ENCODE data around the gene YY1.
"Not testable (repeated sequence)": the region's sequence is repeated elsewhere in the genome, so short reads cannot be mapped to it uniquely, and the experiment has no call there.

Gene YY1

DNA sequence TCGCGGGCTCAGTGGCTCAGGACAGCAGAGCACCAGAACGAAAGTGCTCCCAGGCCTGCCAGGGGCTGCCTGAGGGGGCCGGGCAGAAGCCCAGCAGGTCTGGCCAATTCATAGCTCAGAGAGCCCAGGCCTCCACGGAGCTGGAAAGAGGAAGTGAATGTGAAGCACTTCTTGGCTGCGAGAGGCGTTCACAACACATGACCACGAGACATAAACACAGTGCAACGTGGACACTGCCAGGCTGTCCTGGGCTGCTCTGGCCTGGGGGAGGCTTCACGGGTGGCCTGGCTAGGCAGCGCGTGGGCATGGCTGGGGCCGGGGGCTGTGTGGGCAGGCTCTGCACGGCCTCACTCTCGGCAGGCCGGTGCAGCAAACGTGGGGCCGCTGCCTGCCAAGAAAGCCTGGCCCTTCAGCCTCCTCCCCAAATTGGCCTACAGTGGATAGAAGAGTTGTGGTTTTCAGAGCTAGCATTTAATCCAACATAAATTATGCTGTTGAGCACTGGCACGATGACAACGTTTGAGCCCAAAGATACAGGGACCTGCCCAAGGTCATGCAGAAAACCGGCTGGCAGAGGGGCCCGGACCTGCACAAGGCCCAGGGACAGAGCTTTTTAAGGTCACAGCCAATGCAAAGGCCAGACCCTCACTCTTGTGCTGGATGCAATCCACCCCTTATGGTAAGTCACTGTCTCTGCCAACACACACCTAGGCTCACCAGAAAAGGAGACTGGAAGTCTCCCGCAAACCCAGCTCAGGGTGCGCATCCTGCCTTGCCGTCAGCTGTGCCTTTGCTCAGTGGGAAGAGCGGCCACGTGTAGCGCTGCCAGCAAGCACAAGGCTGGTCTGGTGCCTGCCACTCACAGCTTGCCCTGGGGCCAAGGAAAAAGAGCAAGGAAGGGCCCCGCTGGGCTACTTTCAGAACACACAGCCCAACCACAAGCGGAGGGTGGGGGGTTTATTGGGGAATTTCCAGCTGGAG is 58.7 kb downstream of the YY1 start:
- no peak for DNase-seq

DNA sequence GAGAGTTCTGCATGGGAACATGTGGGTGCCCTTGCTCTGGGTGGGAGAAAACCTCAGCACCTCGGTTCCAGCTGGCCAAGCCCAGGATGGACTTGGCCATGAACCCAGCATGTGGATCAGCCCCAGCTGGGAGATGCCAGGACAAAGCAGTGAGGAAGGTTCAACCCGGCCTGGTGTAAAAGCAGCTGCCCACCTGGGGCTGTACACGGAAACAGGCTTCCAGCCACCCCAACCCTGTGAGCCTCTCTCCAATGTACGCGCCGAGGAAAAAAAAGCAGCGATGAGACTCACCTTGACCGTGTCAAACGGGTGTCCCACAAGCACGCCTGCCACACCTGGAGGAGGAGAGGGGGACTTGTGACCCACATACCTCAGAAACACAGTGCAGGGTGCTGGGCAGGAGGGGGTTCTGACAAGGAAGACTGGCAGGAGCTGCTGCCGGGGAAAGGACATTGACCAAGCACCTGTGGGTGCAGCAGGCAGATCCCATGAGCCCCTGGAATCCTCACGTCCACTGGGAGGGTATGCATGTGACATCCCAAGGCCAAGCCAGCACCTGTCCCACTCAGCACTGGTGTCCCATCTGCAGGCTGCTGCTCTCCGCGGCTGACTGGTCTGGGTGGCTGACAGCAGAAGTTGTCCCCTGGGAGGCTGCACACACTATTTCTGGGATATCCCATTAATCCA is 59.8 kb downstream of the YY1 start:
- no peak for DNase-seq

DNA sequence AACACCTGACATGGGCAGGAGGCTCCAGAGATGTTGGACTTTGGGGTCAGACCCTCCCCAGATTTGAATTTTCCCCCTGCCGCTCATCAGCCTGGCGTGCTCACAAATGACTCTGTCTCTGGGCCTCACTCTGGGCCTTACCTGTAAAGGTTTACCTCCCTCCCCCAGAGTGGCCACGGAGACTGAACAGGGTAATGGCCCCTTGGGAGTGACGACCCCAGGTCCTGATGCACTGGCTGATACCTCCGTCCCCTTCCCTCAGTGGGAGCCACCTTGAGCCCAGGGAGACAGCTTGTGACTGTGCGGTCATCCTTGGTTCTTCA is 60.3 kb downstream of the YY1 start:
- DNase-seq = no peak

DNA sequence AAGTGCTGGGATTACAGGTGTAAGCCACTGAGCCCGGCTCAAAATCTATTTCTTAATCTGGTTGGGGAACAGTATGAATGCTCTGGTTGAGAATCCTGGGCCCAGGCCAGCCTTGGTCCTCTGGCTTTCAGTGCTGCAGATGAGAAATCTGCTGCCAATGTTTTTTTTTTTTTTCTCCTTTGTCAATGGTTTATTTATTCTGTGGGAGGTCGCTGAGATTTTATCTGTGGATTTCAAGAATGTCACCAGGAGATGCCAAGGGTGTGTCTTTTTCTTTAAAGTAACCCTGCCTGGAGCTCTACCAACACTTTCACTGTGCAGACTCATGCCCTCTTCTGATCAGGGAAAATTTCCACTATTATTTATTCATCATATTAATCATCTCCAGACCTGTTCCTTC is 63.7 kb downstream of the YY1 start:
- no peak for DNase-seq

DNA sequence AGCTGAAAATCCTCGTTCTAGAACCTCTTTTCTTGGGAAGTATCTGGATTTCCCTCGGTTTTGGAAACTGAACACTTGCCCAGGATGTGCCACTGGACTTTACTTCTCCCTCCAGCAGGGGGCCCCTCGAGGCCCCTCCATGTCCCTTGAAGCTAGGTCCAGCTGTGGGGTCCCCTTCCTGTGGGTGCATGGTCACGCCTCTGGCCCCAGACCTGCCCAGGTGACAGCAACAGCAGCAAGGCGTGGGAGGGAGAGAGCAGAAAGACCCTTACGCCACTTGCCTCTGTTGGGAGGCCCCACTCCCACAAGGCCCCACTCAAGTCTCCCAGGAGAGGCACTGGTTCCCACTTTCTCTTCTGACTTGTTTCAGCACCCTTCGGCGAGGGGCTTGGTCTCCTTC is 64.2 kb downstream of the YY1 start:
- no peak for DNase-seq

DNA sequence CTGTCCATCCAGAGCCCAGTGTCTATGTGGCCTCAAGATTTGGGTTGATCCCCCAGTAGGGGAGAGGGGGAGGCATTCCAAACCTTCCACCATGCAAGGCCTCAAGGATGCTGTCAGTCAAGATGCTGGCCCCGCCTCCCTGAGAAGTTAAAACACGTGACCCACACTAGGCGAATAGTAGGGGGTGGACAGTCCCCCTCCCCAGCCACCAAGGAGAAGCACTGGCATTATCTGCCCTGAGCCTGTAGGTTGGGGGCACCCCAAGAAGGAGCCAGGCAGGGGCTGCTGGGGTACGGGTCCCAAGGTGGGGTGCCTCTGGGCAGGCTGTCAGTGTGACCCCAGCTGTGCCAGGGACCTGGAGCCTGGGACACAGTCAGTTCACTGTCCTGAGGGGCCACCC is 65.0 kb downstream of the YY1 start:
- DNase-seq = no peak

DNA sequence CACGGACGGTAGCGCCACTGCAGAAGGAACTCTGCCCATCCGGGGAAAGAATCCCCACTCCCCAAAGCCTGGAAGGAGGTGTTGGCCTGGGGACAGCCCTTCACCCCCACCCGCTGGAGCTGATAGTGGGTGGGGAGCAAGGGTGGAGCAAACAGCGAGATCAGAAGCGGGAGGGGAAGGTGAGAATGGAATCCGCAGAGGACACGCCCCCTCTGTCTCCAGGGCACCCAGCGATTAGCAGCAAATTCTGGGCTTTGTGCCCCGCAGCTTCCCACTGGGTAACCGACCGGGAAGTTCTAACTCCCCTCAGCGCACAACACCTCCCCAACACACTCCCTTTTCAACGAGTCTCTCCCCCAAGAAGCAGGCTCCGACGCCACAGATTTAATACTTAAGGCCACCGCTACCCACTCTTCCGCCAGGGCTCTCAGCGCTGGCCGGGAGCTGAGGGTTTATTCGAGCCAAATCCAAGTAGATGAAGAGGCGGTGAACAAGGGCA is 65.9 kb downstream of the YY1 start:
- no peak for DNase-seq

DNA sequence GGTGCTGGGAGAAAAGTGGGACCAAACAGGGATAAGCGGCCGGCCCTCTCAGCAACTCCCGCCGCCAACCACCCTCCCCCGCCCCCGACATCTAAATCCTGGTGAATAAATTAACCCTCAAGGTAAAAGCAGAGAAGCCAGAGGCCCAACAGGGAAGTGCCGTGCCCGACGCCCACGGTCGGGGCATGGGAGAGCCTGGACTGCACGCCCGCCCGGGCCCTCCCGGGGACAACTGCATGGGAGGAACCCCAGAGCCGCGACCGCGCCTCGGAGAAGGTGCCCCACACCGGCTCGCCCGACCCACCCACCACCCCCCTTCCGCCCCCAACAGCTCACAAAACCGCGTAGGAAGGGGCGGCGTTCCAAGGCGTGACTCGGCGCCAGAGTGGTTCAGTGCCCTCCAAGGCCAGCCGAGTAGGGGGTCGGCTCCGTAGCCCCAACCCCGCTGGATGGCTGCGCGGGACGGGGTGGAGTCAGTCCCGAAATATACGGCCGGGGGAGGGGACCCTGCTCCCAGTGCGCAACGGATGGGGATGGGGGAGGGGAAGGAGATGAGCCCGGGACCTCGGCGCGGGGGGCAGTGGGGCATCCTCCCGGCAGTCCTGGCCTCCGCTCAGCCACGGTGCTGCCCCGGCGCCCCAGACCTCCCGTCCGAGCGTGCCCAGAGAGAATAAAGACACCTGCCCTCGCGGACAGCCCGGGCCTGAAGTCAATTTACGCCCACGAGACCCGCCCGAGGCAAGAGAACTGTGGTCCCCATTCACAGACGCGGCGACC is 66.6 kb downstream of the YY1 start:
- peak; percentile 29 for DNase-seq

DNA sequence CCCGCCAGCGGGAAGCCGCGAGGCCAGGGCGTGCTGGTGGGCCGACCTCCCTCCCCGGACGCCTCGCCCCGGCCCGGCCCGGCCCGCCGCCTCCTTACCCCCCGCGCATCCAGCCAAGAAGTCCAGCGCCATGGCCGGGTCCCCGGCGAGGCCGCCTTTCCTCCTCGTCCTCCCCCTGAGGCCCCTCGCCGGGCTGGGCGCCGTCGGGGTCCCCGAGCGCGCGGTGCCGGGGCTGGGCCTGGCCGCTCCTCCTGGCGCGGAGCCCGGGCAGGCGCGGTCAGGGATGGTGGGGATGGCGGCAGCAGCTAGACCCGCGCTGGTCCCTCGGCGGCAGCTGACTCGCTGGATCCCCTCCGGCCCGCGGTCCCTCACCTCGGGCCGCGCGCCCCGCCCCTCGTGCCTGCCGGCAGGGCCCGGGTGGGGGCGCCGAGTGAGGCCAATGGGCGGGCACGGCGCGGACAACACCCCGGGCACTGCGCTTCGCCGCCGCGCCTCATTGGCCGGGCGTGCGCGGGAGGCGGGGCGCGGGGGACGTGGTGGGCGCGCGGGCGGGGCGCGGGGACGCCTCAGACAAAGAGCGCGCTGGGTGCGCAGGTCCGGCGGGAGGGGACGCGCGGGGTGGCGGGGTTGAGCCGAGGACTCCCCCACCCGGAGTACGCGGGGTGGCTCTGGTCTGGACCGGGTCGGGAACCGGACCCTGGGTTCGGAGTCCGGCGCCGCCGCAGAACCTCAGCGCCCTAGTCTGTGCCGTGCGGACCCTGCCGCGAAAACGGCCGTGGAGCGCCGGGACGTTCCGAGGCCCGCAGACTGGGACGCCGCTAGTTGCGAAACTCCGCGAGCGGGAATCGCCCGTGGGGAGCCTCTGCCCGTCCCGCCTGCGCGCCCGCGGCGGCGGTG is 67.4 kb downstream of the YY1 start, which contains the start of gene SLC25A29:
Gene SLC25A29 (minus strand): TSS at position 344 of the 897 bp plus-strand sequence. CDS start 212 bp downstream, at position 132.
- DNase-seq = peak; percentile 45

DNA sequence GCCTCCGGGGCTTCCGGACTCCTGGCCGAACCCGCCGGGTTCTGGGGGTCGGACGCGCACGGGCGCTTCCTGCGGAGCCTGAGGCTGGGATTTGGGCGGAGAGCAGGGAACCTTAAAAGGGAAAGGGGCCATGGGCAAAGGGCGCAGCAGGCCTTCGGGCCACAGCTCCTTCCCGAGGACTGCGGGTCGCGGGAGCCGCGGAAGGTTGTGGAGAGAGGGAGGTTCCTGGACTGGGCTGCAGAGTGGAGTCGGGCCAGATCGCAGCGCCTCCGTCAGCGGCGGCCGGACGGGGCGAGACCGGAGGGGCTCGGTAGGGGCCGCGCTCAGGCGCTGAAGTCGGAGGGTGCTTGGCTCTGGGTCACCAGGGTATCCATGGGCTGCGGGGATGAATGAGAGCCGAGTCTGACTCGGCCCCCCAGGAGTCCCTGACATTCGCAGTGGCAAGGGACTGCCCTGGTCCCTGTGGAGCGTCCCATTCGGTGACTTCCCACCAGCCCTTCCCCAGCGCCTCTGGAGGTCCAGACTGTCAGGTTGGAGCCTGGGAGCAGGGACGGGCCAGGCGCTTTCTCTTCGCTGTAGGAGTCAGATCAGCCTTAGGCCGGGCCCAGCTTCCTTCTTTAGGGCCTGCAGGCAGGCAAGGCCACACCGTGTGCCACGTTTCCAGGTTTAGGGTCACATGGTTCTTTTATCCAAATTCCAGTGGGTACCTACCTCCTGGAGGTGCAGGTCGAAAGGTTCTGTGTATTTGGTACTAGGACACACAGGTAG is 68.2 kb downstream of the YY1 start:
- DNase-seq = no peak

DNA sequence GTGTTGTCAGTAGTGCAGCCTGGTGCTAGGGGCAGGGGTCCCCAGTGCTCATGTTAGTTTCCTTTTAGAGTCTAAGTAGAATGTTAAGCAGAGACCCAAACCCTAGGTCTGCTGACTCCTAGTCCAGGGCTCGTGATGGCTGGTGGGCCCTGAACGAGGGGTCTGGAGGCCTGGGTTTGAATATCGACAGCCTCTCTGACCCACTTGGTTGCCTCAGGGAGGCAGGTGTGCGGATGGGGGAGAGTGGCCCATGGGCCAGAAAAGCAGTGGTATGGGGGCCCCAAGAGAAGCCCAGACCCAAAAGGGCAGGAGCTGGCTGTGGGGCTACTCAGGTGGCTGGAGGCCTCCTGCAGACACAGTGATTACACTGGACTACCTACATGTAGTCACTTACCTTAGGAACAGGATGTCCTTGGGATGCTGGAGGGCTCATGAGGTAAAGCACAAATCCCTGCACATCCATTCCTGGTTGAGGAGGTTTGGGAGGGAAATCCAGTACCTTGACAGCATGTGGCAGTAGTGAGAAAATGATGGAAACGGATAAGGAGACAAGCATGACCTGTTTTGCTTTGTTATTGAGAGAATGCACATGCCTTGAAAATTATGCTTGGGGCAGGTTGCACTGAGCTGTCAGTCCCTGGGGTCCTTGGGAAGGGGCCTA is 69.0 kb downstream of the YY1 start:
- no peak for DNase-seq

DNA sequence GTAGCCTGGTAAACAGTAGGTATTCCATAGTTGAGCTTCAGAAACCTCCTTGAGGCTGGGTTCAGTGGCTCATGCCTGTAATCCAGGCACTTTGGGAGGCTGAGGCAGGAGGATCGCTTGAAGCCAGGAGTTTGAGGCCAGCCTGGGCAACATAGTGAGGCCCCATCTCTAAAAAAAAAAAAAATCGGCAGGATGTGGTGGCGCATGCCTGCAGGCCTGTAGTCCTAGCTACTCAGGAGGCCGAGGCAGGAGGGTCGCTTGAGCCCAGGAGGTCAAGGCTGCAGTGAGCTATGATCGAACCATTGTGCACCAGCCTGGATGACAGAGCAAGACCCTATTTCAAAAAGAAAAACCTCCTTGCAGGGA is 69.5 kb downstream of the YY1 start:
- not testable (repeated sequence) for DNase-seq

DNA sequence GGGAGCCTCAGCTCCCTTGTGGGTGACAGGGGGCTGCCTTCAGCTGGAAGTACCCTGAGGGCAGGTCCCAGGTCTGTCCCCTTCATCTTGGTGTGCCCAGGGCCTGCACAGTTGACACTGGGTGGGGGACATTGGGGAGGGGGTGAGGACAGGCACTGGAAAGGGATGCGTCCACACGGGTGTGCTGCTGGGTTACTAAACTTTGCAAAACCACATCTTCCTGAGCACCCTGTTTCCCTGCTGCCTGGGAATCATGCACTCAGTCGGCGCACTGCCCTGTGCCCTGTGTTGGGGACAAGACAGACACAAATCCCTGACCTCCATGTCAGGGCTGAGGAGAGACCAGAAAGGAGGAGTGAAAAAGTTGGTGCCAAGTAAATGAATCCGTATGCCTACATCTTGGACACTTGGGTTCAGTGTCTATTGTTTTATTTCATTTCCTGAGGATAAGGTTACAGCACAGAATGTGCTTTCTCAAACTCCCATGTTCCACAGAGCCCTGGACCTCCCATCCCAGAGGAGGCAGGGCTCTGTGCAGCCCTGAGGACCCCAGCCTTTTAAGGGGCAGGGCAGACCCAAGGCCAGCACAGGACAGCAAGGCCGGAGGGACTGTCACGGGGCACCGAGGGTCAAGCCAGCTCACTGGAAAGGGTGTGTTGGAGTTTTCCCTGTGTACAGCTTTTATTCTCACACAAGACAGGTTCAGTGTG is 70.2 kb downstream of the YY1 start:
- DNase-seq = no peak

DNA sequence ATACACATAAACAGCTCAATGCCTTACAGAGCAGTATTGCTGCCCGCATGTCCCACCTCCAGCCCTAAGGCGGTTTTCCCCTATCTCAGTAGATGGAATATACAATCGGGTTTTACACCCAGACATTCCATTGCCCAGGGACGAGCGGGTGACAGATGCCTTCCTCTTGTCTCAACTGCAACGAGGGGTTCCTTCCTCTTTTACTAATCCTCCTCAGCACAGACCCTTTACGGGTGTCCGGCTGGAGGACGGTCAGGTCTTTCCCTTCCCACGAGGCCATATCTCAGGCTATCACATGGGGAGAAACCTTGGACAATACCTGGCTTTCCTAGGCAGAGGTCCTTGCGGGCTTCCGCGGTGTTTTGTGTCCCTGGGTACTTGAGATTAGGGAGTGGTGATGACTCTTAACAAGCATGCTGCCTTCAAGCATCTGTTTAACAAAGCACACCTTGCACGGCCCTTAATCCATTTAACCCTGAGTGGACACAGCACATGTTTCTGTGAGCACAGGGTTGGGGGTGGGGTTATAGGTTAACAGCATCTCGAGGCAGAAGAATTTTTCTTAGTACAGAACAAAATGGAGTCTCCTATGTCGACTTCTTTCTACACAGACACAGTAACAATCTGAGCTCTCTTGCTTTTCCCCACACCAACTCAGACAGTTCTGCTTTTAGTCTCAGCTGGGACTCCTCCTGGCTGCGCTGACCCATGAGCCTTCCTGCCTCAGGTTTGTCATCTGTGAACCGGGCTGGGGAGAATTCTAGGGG is 73.3 kb downstream of the YY1 start:
- DNase-seq = not testable (repeated sequence)

DNA sequence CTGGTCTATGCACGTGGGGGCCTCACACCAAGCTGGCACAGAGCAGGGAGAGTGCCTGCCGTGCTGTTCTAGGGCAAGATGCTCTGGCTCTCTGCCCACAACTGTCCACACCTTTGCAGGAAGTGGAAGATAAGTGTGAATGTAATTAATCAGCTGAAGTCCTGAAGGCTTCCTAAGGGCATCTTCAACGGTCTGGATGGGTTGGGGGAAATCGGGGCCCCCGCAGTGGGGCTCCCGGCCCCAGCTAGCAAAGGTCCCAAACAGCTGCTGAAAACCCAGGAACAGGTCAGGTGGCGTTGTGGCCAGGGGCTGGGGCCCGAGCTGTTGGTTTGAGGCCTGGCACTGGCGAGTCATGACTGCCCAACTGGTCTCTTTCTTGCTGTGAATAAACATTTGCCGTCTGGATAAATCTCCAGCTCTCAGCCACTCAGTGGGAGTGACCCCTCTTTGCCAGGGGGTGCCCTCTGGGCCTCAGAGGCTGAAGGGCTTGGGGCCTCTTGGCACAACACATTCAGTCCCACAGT is 74.0 kb downstream of the YY1 start:
- no peak for DNase-seq

DNA sequence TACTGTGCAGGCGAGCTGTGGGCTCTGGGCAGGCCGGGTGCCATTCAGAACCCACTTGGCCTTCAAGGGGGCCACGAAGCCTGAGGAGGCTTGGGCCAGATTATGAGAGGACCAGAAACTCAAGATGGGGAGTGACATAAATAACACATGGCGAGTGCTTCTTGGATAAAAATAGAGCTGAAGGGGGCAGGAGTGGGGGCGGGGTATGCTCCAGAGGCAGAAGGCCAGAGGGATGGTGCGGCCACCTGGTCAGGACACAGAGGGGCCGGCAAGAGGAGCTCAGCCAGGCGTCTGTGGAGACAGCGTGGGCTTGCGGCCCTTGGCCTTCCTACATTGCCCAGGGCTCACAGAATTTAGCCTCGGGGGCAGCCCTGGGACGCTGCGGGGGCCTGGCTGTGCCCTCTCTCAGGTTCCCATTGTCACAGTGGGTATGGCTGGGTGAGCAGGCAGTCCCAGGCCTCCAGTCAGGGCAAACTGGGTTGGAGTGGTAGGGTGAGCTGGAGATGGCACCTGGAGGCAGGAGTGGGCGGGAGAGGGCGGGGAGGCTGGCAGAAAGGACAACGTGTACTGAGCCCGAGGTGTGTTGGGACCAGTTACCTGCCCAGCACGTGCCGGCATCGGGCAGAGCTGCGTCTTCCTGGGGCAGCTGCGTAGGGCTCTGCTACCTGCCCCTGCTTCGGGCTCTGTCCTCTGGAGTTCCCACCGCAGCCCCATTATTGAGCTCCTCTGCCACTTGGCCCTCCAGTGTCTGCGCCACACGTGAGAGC is 74.7 kb downstream of the YY1 start:
- no peak for DNase-seq

DNA sequence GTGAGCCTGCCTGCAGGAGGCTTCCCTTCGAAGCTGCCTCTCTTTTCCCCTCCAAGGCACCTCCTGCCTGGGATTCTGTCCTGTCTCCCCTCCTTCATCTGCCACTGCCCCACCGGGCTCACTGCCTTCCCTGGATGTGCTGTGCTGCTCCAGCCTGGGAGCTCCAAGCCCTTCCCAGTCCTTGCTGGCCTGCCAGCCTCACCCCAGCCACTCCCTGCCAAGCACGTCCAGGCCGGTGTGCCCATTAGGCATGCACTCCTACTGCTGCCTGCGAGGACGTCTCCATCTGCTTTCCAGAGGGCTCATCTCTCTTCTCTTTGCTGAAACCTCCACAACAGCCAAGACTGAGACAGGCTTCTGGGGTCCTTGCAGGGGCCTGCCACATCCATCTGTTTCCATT is 75.8 kb downstream of the YY1 start:
- no peak for DNase-seq

DNA sequence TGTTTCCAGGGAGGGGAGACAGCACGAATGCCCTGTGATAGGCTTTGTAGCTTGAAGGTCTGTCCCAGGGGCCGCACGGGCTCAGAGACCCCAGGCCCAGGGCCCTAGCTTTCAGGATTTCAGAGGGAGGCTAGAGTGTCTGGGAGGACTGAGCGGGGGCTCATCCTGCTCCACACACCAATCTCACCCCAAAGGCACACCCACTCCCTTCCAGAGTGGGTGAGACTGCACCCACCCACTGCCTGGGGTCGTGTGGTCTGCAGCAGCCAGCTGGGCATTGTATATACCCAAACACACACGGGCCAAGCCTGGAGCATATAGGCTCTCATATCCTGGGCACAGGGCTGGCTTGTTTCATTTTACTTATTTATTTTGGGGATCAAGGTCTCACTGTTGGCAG is 78.4 kb downstream of the YY1 start:
- no peak for DNase-seq

All from activated CD4-positive, alpha-beta T cell treated with anti-CD3 and anti-CD28 coated beads for 1 hour (primary cell).